Neuron (in vitro differentiated cells): ENCODE results near the gene TRAM1L1.
A peak's percentile ranks its signal among the peaks of the same experiment; 100 is the strongest.

Source experiments
- H2AFZ ChIP-seq: one replicate; pipeline ENCODE4 v1.6.1; 2013; ENCODE audit warnings: low read depth, mild to moderate bottlenecking, inconsistent platforms, low read length, moderate library complexity
- H3K27me3 ChIP-seq: one replicate; pipeline ENCODE4 v1.6.1; 2013; ENCODE audit warnings: low read length; ENCODE audit not compliant: insufficient read depth
- H3K36me3 ChIP-seq: one replicate; pipeline ENCODE4 v1.6.1; 2013; ENCODE audit warnings: low read length; ENCODE audit not compliant: insufficient read depth
- H3K4me1 ChIP-seq: one replicate; pipeline ENCODE4 v1.6.1; 2013; ENCODE audit warnings: low read length; ENCODE audit not compliant: insufficient read depth
- H3K4me3 ChIP-seq: 2 replicates; pipeline ENCODE4 v1.5.1; 2013; ENCODE audit warnings: mild to moderate bottlenecking, low read length, moderate library complexity
- H3K9me3 ChIP-seq: one replicate; pipeline ENCODE4 v1.6.1; 2013; ENCODE audit warnings: low read length

The TRAM1L1 gene

DNA sequence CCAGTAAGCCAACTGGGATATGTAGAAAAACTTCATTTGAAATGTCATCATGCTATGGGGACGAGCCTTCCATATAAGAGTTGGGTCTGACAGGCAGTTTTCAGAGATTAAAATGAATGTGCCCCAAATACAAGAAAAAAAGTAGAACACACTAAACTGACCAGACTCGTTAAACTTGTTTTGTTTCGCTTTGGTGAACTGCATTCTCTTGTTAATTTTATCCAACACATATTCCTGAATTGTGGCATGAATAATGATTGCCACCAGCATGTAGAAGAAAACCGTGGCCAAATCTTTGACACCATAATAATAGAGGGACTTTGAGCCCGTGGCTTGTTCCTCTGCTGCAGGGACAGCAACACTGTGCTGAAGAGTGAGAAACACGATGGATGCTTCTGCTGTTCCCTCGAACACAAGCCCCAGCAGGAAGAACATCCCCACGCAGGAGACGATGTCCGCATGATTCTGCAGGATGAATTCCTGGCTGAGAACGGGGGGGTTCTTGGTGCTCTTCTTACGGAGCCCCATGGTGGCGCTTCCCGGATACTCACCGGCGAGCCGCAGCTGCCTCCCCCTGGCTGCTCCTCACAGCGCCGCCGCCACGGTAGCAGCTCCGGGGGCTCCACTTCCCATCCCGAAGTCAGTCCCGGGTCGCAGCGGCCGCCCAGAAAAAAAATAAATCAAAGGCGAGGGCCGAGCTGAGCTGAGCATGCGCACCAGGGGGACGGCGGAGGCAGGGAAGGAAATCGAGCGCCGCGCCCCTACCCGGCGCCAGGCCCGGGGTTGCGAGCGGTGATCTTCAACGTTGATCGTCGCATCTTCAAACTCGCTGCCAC lies at the start of gene TRAM1L1:
TRAM1L1 (minus strand) TSS at position 711 of the 836 bp plus-strand sequence; CDS start at position 528, 183 bp downstream.
- H3K27me3 ChIP-seq: no peaks in the 10 kb centered on the region
- no peaks in the 10 kb centered on the region for H3K9me3 ChIP-seq
- no peaks in the 10 kb centered on the region for H3K36me3 ChIP-seq

DNA sequence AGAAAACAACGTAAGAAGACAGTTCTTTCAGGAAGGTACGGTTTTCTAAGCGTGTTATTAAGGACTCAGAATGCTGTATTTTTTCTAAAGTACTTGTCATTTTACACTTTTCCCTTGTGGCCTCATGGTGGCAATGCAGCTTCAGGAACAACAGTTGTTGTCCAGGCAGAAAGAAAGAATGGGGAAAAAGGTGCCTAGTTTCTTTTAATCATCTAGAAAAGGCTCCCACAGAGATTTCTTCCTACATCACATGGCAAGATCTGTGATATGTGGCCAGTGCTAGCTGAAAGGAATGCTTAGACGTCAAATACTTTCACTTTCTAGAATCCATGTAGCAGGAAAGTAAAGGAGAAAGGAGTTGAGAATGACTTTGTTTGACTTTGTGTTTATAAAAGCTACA lies 49.0 kb upstream of the TRAM1L1 start:
- Histone ChIP-seq H3K9me3 (no peaks in the 10 kb centered on the region), H3K36me3 (no peaks in the 10 kb centered on the region), H3K4me1 (peaks cover 3% of the 10 kb centered on the region), H3K4me3 (no peak overlapping the region), H2AFZ (no peak overlapping the region), H3K27me3 (no peaks in the 10 kb centered on the region)

More for the DNA sequence above, at the start of gene TRAM1L1:
- Histone ChIP-seq H3K4me3 (peak within 1 kb of the TSS; percentile 46), H2AFZ (peak within 1 kb of the TSS; percentile 96), H3K4me1 (peaks cover 4% of the 10 kb centered on the region)

- Histone ChIP-seq H2AFZ (no peak overlapping the region), H3K4me3 (no peak overlapping the region), H3K27me3 (no peaks in the 10 kb centered on the region), H3K36me3 (no peaks in the 10 kb centered on the region), H3K9me3 (no peaks in the 10 kb centered on the region), H3K4me1 (no peaks in the 10 kb centered on the region)
Measured at GRCh38 chr4:117096886-117097285, 11.5 kb upstream of the TRAM1L1 start.

DNA sequence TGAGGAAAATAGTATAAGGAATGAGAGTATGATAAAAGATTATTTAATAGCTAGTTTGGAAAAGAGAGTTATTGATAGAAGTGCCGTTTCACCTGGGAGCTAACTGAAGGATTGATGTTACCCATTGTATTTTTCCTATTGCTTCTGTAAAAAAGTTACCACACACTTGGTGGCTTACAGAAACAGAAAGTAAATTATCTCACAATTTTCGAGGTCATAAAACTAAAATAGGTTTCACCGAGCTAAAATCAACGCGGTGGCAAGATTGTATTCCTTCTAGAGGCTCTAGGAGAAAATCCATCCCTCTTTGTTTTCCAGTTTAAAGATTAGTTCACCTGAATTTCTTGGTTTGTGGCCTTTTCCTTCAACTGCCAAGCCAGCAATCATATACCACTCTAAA lies 11.1 kb upstream of the TRAM1L1 start:
- H3K4me1 ChIP-seq: no peaks in the 10 kb centered on the region
- H2AFZ ChIP-seq: no peak overlapping the region
- no peaks in the 10 kb centered on the region for H3K9me3 ChIP-seq
- H3K4me3 ChIP-seq: no peak overlapping the region
- no peaks in the 10 kb centered on the region for H3K36me3 ChIP-seq
- H3K27me3 ChIP-seq: no peaks in the 10 kb centered on the region

GRCh38 chr4:117093571-117093970 lies 8.2 kb upstream of the TRAM1L1 start:
- Histone ChIP-seq H3K27me3 (no peaks in the 10 kb centered on the region), H3K9me3 (no peaks in the 10 kb centered on the region), H3K4me3 (no peak overlapping the region), H3K4me1 (no peaks in the 10 kb centered on the region), H3K36me3 (no peaks in the 10 kb centered on the region), H2AFZ (no peak overlapping the region)

DNA sequence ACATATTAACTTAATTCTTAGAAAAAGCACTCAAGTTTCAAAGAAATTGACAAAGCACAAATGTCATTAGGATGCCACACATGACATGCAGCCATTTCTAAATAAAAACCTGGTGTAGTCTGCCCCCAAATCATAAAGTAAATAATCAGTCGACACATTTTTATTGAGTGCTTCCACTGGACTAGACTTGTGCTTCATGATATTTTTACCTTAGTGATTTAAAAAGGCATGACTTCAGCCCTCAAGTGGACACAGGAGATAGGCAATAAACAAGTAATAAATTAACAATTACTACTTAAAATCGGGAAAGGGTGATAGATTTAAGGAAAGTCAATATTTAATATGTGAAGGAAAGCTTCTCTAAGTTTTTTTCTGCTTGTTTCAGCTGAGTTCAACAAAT lies 7.6 kb downstream of the TRAM1L1 start:
- H3K4me3 ChIP-seq: no peak overlapping the region
- no peaks in the 10 kb centered on the region for H3K9me3 ChIP-seq
- no peak overlapping the region for H2AFZ ChIP-seq
- H3K36me3 ChIP-seq: no peaks in the 10 kb centered on the region
- H3K4me1 ChIP-seq: no peaks in the 10 kb centered on the region
- no peaks in the 10 kb centered on the region for H3K27me3 ChIP-seq

DNA sequence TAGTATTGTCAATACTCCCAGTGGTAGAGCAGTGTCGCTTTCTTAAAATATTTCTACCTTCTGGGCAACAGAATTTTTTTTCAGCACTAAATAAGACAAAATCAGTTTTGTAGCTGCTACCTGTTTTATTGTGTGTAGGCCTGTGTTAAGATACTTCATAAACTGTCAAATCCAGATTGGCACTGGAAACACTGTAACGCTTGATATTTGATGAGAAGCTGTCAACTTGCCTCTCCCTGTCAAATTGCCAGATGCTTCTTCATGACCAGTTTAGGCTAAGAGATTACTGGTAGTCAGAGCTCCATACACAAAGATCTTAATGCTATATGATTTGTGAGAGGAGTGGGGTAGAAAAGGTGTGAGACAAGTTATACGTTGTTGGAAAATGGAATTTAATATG lies 17.3 kb downstream of the TRAM1L1 start:
- Histone ChIP-seq H3K36me3 (no peaks in the 10 kb centered on the region), H3K27me3 (no peaks in the 10 kb centered on the region), H2AFZ (no peak overlapping the region), H3K9me3 (no peaks in the 10 kb centered on the region), H3K4me3 (no peak overlapping the region), H3K4me1 (no peaks in the 10 kb centered on the region)

DNA sequence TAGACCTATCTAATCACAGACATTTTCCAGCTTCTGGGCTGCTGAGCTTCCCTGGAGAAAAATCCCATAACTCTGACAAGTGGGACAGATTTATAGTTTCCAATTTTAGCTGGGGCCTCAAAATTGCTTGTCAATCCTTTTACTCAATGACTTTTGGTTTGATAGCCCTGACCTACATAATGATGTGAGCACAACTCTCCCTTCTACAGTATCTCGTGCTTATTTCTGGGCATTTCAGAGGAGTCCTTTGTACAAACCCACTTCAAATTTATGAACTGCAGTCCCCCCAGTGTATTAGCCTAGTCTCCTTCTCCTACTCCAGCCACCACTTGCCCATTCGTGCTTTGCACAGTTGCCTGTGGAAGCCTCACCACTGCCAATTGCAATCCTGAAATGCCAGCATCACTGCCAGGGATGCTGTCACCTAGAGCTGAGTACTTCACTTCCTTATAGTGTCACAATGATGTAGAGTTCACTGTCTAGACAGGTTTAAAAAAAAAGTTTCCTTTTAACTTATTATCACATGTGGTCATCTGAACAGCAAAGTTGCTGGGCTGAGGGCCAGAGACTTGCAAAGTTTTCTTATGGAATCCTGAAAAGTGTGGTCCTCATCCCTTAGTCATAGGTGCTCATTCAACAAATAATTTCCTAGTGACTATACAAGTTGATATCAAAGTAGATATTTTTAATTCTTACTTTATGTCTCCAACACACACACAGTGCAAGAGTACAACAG lies 21.2 kb downstream of the TRAM1L1 start:
- Histone ChIP-seq H3K9me3 (no peaks in the 10 kb centered on the region), H3K27me3 (no peaks in the 10 kb centered on the region), H2AFZ (no peak overlapping the region), H3K4me3 (no peak overlapping the region), H3K36me3 (no peaks in the 10 kb centered on the region), H3K4me1 (no peaks in the 10 kb centered on the region)

DNA sequence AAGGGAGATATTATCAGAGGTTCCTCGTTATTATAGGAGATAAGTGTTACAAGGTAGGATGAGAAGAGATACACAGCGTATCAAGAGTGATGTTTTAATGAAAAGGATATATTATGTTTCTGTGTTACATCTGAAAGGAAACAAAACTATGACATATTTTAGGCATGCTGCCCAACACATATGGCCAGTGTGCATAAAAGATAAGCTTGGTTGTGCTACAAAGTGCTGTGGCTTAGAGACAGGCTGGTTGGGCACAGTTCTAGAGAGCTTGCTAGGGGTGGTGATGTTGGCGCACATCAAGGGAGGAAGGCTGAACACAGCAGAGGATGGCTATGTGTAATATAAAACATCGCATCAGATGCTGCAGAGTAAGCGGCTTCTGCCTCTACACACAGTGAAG lies 42.4 kb downstream of the TRAM1L1 start:
- Histone ChIP-seq H2AFZ (no peak overlapping the region), H3K4me1 (no peaks in the 10 kb centered on the region), H3K4me3 (no peak overlapping the region), H3K9me3 (no peaks in the 10 kb centered on the region), H3K27me3 (no peaks in the 10 kb centered on the region), H3K36me3 (no peaks in the 10 kb centered on the region)
